ENCODE measurements around the gene POLR2J3. TPM values are rescaled to one million over a fixed set of nuclear protein-coding genes. Genes with fewer than 3 reads are reported as not detected.
"Not testable (repeated sequence)": the region's sequence is repeated elsewhere in the genome, so short reads cannot be mapped to it uniquely, and the experiment has no call there.

POLR2J3 gene
- total RNA-seq, 2 donors from 2014 or later: 24.9 to 42.9 TPM

- no CpG with 5 or more reads among the region's 19 CpGs for WGBS, 2 experiments (ENCODE audit: insufficient coverage in 1 of 2, insufficient read length in 1 of 2)
- H3K27ac Mint-ChIP-seq; H3K9me3 ChIP-seq (ENCODE audit: control insufficient read depth, low read length); H3K4me1 ChIP-seq (ENCODE audit: control insufficient read depth, insufficient read depth, low read length); DNase-seq; H3K9ac ChIP-seq (ENCODE audit: extremely low read depth, low read length, poor library complexity, severe bottlenecking); H3K4me3 Mint-ChIP-seq; H3K27me3 Mint-ChIP-seq (ENCODE audit: insufficient read depth); H3K36me3 Mint-ChIP-seq (ENCODE audit: low read depth); H3K4me1 Mint-ChIP-seq; H3K27ac ChIP-seq (ENCODE audit: low read depth, low read length); H3K27me3 ChIP-seq (ENCODE audit: control insufficient read depth, insufficient read depth, low read length, poor library complexity, severe bottlenecking); H3K36me3 ChIP-seq (ENCODE audit: control insufficient read depth, insufficient read depth, low read length); H3K4me3 ChIP-seq (ENCODE audit: low read length); H3K9me3 Mint-ChIP-seq: not testable (repeated sequence)
Observed at GRCh38 chr7:102604431-102605145, 32.2 kb upstream of the POLR2J3 start.

GRCh38 chr7:102602317-102602716 lies 29.9 kb upstream of the POLR2J3 start:
- not testable (repeated sequence) for H3K9me3 Mint-ChIP-seq; DNase-seq; H3K36me3 Mint-ChIP-seq (ENCODE audit: low read depth); H3K36me3 ChIP-seq (ENCODE audit: control insufficient read depth, insufficient read depth, low read length); H3K27ac ChIP-seq (ENCODE audit: low read depth, low read length); H3K27me3 ChIP-seq (ENCODE audit: control insufficient read depth, insufficient read depth, low read length, poor library complexity, severe bottlenecking); H3K4me3 Mint-ChIP-seq; H3K4me1 Mint-ChIP-seq; H3K27ac Mint-ChIP-seq; H3K9ac ChIP-seq (ENCODE audit: extremely low read depth, low read length, poor library complexity, severe bottlenecking); H3K4me1 ChIP-seq (ENCODE audit: control insufficient read depth, insufficient read depth, low read length); H3K27me3 Mint-ChIP-seq (ENCODE audit: insufficient read depth); H3K9me3 ChIP-seq (ENCODE audit: control insufficient read depth, low read length); H3K4me3 ChIP-seq (ENCODE audit: low read length)
- WGBS, 2 experiments (ENCODE audit: insufficient coverage in 1 of 2, insufficient read length in 1 of 2): no CpG with 5 or more reads among the region's 12 CpGs

- H3K27me3 Mint-ChIP-seq (ENCODE audit: insufficient read depth); H3K27me3 ChIP-seq (ENCODE audit: control insufficient read depth, insufficient read depth, low read length, poor library complexity, severe bottlenecking); H3K27ac Mint-ChIP-seq; H3K4me3 ChIP-seq (ENCODE audit: low read length); H3K4me3 Mint-ChIP-seq; H3K27ac ChIP-seq (ENCODE audit: low read depth, low read length); H3K9ac ChIP-seq (ENCODE audit: extremely low read depth, low read length, poor library complexity, severe bottlenecking); H3K9me3 Mint-ChIP-seq; H3K4me1 ChIP-seq (ENCODE audit: control insufficient read depth, insufficient read depth, low read length); DNase-seq; H3K36me3 Mint-ChIP-seq (ENCODE audit: low read depth); H3K4me1 Mint-ChIP-seq; H3K9me3 ChIP-seq (ENCODE audit: control insufficient read depth, low read length); H3K36me3 ChIP-seq (ENCODE audit: control insufficient read depth, insufficient read depth, low read length): not testable (repeated sequence)
- WGBS, 2 experiments (ENCODE audit: insufficient coverage in 1 of 2, insufficient read length in 1 of 2): no CpG with 5 or more reads among the region's 9 CpGs
Observed at GRCh38 chr7:102599699-102600098, 27.3 kb upstream of the POLR2J3 start.

GRCh38 chr7:102596036-102596435 lies 23.7 kb upstream of the POLR2J3 start:
- WGBS, 2 experiments (ENCODE audit: insufficient coverage in 1 of 2, insufficient read length in 1 of 2): 91 to 100% methylated on average over 2 to 3 of the region's 10 CpGs
- not testable (repeated sequence) for H3K9me3 Mint-ChIP-seq

GRCh38 chr7:102593637-102594334 lies 21.4 kb upstream of the POLR2J3 start:
- not testable (repeated sequence) for H3K4me1 Mint-ChIP-seq; DNase-seq; H3K27me3 ChIP-seq (ENCODE audit: control insufficient read depth, insufficient read depth, low read length, poor library complexity, severe bottlenecking); H3K9ac ChIP-seq (ENCODE audit: extremely low read depth, low read length, poor library complexity, severe bottlenecking); H3K4me1 ChIP-seq (ENCODE audit: control insufficient read depth, insufficient read depth, low read length); H3K27ac Mint-ChIP-seq; H3K4me3 Mint-ChIP-seq; H3K27ac ChIP-seq (ENCODE audit: low read depth, low read length); H3K36me3 Mint-ChIP-seq (ENCODE audit: low read depth); H3K27me3 Mint-ChIP-seq (ENCODE audit: insufficient read depth); H3K9me3 ChIP-seq (ENCODE audit: control insufficient read depth, low read length); H3K36me3 ChIP-seq (ENCODE audit: control insufficient read depth, insufficient read depth, low read length); H3K9me3 Mint-ChIP-seq; H3K4me3 ChIP-seq (ENCODE audit: low read length)
- WGBS, 2 experiments (ENCODE audit: insufficient coverage in 1 of 2, insufficient read length in 1 of 2): no CpG with 5 or more reads among the region's 68 CpGs

More at GRCh38 chr7:102596036-102596435, 23.7 kb upstream of the POLR2J3 start:
- H3K36me3 Mint-ChIP-seq (ENCODE audit: low read depth); H3K27me3 Mint-ChIP-seq (ENCODE audit: insufficient read depth); H3K36me3 ChIP-seq (ENCODE audit: control insufficient read depth, insufficient read depth, low read length); H3K4me3 ChIP-seq (ENCODE audit: low read length); H3K27ac Mint-ChIP-seq; H3K27me3 ChIP-seq (ENCODE audit: control insufficient read depth, insufficient read depth, low read length, poor library complexity, severe bottlenecking); DNase-seq; H3K4me3 Mint-ChIP-seq; H3K4me1 Mint-ChIP-seq; H3K9ac ChIP-seq (ENCODE audit: extremely low read depth, low read length, poor library complexity, severe bottlenecking); H3K27ac ChIP-seq (ENCODE audit: low read depth, low read length); H3K9me3 ChIP-seq (ENCODE audit: control insufficient read depth, low read length); H3K4me1 ChIP-seq (ENCODE audit: control insufficient read depth, insufficient read depth, low read length): not testable (repeated sequence)

GRCh38 chr7:102592477-102593019 lies 20.2 kb upstream of the POLR2J3 start:
- not testable (repeated sequence) for H3K27me3 Mint-ChIP-seq (ENCODE audit: insufficient read depth); H3K9me3 Mint-ChIP-seq; H3K36me3 ChIP-seq (ENCODE audit: control insufficient read depth, insufficient read depth, low read length); DNase-seq; H3K9ac ChIP-seq (ENCODE audit: extremely low read depth, low read length, poor library complexity, severe bottlenecking); H3K9me3 ChIP-seq (ENCODE audit: control insufficient read depth, low read length); H3K36me3 Mint-ChIP-seq (ENCODE audit: low read depth); H3K27ac ChIP-seq (ENCODE audit: low read depth, low read length); H3K4me3 Mint-ChIP-seq; H3K27me3 ChIP-seq (ENCODE audit: control insufficient read depth, insufficient read depth, low read length, poor library complexity, severe bottlenecking); H3K4me3 ChIP-seq (ENCODE audit: low read length); H3K4me1 Mint-ChIP-seq; H3K4me1 ChIP-seq (ENCODE audit: control insufficient read depth, insufficient read depth, low read length); H3K27ac Mint-ChIP-seq
- WGBS, 2 experiments (ENCODE audit: insufficient coverage in 1 of 2, insufficient read length in 1 of 2): 20 to 29% methylated on average over 1 to 5 of the region's 26 CpGs

GRCh38 chr7:102589857-102590256 lies 17.5 kb upstream of the POLR2J3 start:
- not testable (repeated sequence) for H3K36me3 ChIP-seq (ENCODE audit: control insufficient read depth, insufficient read depth, low read length); DNase-seq; H3K9ac ChIP-seq (ENCODE audit: extremely low read depth, low read length, poor library complexity, severe bottlenecking); H3K36me3 Mint-ChIP-seq (ENCODE audit: low read depth); H3K27me3 ChIP-seq (ENCODE audit: control insufficient read depth, insufficient read depth, low read length, poor library complexity, severe bottlenecking); H3K4me3 ChIP-seq (ENCODE audit: low read length); H3K27ac ChIP-seq (ENCODE audit: low read depth, low read length); H3K9me3 Mint-ChIP-seq; H3K27ac Mint-ChIP-seq; H3K4me1 Mint-ChIP-seq; H3K4me1 ChIP-seq (ENCODE audit: control insufficient read depth, insufficient read depth, low read length); H3K27me3 Mint-ChIP-seq (ENCODE audit: insufficient read depth); H3K9me3 ChIP-seq (ENCODE audit: control insufficient read depth, low read length); H3K4me3 Mint-ChIP-seq
- WGBS, 2 experiments (ENCODE audit: insufficient coverage in 1 of 2, insufficient read length in 1 of 2): no CpG with 5 or more reads among the region's 9 CpGs
